ENCODE results near the gene GPX8. TPM values are rescaled to one million over a fixed set of nuclear protein-coding genes. Genes with fewer than 3 reads are reported as not detected.

The GPX8 gene
- total RNA-seq, 2 donors from 2014 or later = not detected

GRCh38 chr5:55160493-55161209 lies 680 bp downstream of the GPX8 start:
- DNase-seq (ENCODE audit: low spot score in 2 of 2) = no peak
- no peak for ATAC-seq
- H3K9me3 Mint-ChIP-seq = no peaks in the 10 kb centered on the region
- H3K36me3 Mint-ChIP-seq = peaks cover 0 to 5% of the 10 kb centered on the region in 2 donors
- no peak overlapping the region for H3K27ac Mint-ChIP-seq

GRCh38 chr5:55162666-55163065 lies 2.7 kb downstream of the GPX8 start:
- Mint-ChIP-seq H3K36me3 (no peaks in the 10 kb centered on the region), H3K9me3 (no peaks in the 10 kb centered on the region), H3K27ac (no peak overlapping the region)
- ATAC-seq (no peak), DNase-seq (ENCODE audit: low spot score in 2 of 2) (no peak)

DNA sequence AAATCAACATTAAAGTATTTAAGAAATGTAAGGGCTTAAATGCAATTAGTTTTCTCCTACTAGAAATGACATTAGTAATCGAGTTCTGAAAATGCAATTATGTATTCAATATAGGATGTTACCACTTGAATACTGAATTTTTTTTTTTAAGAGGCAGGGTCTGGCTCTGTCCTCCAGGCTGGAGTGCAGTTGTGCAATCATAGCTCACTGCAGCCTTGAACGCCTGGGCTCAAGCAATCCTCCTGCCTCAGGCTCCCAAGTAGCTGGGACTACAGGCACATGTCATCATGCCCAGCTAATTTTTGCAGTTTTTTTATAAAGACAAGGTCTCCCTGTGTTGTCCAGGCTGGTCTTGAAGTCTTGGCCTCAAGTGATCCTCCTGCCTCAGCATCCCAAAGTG lies 11.5 kb downstream of the GPX8 start:
- DNase-seq (ENCODE audit: low spot score in 2 of 2) = no peak
- ATAC-seq = no peak
- Mint-ChIP-seq H3K36me3 (peaks cover 0 to 8% of the 10 kb centered on the region in 2 donors), H3K9me3 (no peaks in the 10 kb centered on the region), H3K27ac (no peak overlapping the region)

GRCh38 chr5:55172051-55172899 lies 12.3 kb downstream of the GPX8 start:
- ATAC-seq (peak; percentile 60 to 66), DNase-seq (ENCODE audit: low spot score in 2 of 2) (peak in 1 of 2 donors; percentile 57)
- no peaks in the 10 kb centered on the region for H3K9me3 Mint-ChIP-seq
- H3K27ac Mint-ChIP-seq = no peak overlapping the region
- H3K36me3 Mint-ChIP-seq = peaks cover under 1 to 8% of the 10 kb centered on the region in 2 donors

- Mint-ChIP-seq H3K9me3 (no peaks in the 10 kb centered on the region), H3K36me3 (peaks cover 5 to 8% of the 10 kb centered on the region in 2 donors), H3K27ac (no peak within 1 kb of the TSS)
- DNase-seq (ENCODE audit: low spot score in 2 of 2) (peak; percentile 74 to 78), ATAC-seq (peak; percentile 90 to 94)
Measured at GRCh38 chr5:55172937-55173686, 13.1 kb downstream of the GPX8 start, which contains the start of gene CDC20B. TSS of gene CDC20B (minus strand) at chr5:55173177. CDS start at chr5:55173000, 177 bp downstream.

DNA sequence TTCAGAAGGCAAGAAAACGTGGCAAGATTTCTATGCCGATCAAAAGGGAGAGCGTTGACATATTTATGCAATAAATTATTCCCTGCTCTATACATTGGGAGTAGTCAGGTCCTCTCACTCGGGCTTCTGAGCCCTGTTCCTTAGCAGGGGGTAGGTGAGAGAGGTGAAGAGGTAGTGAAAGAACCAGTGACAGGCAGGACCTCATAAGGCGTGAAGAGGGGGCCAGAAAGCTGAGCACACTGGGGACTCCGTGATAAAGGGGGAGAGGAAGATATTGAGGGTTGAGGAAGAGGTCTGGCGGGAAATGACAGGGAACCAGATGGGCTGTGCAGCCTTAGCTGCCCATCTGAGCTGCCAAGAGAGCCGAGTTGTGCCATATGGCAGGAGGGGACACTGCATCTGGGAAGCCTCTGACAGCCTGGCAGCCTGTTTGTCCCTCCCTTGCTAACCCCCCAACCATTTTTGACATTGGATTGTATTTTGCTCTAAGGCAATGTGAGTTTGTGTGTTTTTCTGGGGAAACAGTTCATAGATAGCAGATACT lies 13.8 kb downstream of the GPX8 start:
- DNase-seq (ENCODE audit: low spot score in 2 of 2) (no peak), ATAC-seq (peak; percentile 3 to 11)
- Mint-ChIP-seq H3K9me3 (no peaks in the 10 kb centered on the region), H3K36me3 (peaks cover 5 to 8% of the 10 kb centered on the region in 2 donors), H3K27ac (no peak overlapping the region)

GRCh38 chr5:55175781-55176175 lies 15.8 kb downstream of the GPX8 start:
- Mint-ChIP-seq H3K36me3 (peaks cover 5 to 8% of the 10 kb centered on the region in 2 donors), H3K27ac (peak overlapping the region in 1 of 2 donors; percentile 70), H3K9me3 (no peaks in the 10 kb centered on the region)
- ATAC-seq (no peak), DNase-seq (ENCODE audit: low spot score in 2 of 2) (no peak)

- Mint-ChIP-seq H3K27ac (no peak overlapping the region), H3K9me3 (no peaks in the 10 kb centered on the region), H3K36me3 (peaks cover 5 to 8% of the 10 kb centered on the region in 2 donors)
- peak in 1 of 2 donors; percentile 35 for DNase-seq (ENCODE audit: low spot score in 2 of 2)
- ATAC-seq = peak in 1 of 2 donors; percentile 42
Measured at GRCh38 chr5:55176176-55176818, 16.3 kb downstream of the GPX8 start.

DNA sequence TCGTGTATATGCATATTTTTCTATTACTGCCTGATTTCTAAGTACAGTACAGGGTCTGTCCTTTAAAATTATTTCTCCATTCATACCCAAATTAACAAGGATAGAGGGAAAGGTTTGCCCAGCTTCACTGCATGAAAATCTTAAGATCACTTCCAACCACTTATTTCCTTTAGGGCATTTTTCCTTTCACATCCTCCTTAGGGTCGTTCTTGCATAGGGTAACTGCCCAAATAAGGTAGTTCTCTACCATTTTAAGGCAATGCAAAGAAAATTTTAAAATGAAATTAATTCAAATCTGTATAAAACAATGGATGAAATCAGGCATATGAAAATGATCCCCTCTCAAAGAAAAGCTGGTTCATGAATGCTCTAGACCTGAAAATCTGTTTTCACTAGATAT lies 17.1 kb downstream of the GPX8 start:
- Mint-ChIP-seq H3K27ac (no peak overlapping the region), H3K9me3 (no peaks in the 10 kb centered on the region), H3K36me3 (peaks cover 5 to 8% of the 10 kb centered on the region in 2 donors)
- DNase-seq (ENCODE audit: low spot score in 2 of 2) (no peak), ATAC-seq (no peak)

DNA sequence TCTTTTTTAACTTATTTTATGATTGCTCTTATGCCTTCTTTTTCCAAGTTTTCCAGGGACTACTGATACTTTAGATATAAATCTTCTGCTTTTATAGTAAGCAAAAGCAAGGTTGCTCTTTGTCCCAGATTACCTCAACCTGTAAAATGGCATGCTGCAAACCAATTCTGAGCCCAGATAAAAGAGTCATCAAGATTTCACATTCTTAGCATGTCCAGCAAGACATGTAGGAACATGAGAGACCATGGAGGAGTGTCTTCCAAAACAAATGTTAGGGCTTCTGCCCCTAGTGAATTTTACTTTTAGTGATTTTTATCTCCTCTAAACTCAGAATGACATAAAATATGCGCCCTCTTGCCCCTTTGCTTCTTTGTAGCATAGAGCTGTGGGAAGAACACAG lies 20.0 kb downstream of the GPX8 start:
- Mint-ChIP-seq H3K9me3 (no peaks in the 10 kb centered on the region), H3K27ac (no peak overlapping the region)
- ATAC-seq = no peak

GRCh38 chr5:55187370-55187769 lies 27.4 kb downstream of the GPX8 start:
- DNase-seq (ENCODE audit: low spot score in 2 of 2) (no peak), ATAC-seq (no peak)
- Mint-ChIP-seq H3K36me3 (no peaks in the 10 kb centered on the region), H3K27ac (no peak overlapping the region), H3K9me3 (no peaks in the 10 kb centered on the region)

More for the DNA sequence above, 20.0 kb downstream of the GPX8 start:
- H3K36me3 Mint-ChIP-seq = peaks cover 2 to 5% of the 10 kb centered on the region in 2 donors
- no peak for DNase-seq (ENCODE audit: low spot score in 2 of 2)

DNA sequence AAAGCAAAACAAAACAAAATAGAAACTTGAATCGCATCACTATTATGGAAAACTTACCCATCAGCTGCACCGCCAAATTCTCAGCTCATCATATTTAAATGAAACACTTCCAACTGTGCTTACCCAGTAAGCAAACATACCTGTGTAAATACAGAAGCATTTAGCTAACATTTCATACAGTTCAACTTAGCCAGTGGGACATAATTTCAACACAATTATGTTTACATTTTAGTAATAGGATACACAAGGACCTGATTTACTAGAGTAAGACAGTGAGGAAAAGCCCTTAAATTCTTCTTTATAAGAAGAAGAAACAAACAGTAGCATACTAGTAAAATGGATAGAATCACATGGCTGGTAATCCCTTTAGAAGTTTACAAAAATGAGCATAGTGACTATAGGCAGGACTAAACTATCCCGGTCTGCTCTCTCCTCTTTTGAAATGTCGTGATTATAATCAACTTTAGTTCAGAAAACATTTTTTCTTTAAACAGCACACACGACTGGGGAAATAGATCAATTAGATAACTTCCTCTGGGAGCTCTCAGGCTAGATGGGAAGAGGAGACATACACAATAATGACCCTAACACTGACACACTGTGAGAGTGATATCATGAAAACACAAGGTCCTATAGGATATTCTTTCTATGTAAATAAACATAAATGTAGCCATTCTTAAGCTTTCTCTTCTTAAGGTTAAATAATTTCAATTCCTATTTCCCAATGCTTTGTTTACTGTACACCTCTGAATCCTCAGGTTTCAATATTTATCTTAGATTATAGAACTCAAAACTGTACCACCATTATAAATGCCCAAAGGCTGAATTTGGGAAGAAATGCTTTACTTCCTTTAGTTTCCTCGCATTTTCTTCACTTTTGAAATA lies 28.9 kb downstream of the GPX8 start:
- Mint-ChIP-seq H3K27ac (no peak overlapping the region), H3K9me3 (no peaks in the 10 kb centered on the region), H3K36me3 (no peaks in the 10 kb centered on the region)
- ATAC-seq (no peak), DNase-seq (ENCODE audit: low spot score in 2 of 2) (no peak)

- no peaks in the 10 kb centered on the region for H3K36me3 Mint-ChIP-seq
- no peak for DNase-seq (ENCODE audit: low spot score in 2 of 2)
- no peak overlapping the region for H3K27ac Mint-ChIP-seq
- no peak for ATAC-seq
- no peaks in the 10 kb centered on the region for H3K9me3 Mint-ChIP-seq
Measured at GRCh38 chr5:55191165-55191564, 31.2 kb downstream of the GPX8 start.

GRCh38 chr5:55205001-55205400 lies 45.0 kb downstream of the GPX8 start:
- ATAC-seq = no peak
- Mint-ChIP-seq H3K27ac (no peak overlapping the region), H3K9me3 (no peaks in the 10 kb centered on the region), H3K36me3 (no peaks in the 10 kb centered on the region)
- DNase-seq (ENCODE audit: low spot score in 2 of 2) = no peak

GRCh38 chr5:55211184-55211874 lies 51.4 kb downstream of the GPX8 start:
- ATAC-seq (no peak), DNase-seq (ENCODE audit: low spot score in 2 of 2) (no peak)
- no peaks in the 10 kb centered on the region for H3K36me3 Mint-ChIP-seq
- no peak overlapping the region for H3K27ac Mint-ChIP-seq
- H3K9me3 Mint-ChIP-seq = no peaks in the 10 kb centered on the region
